GM21423 (cell line): ENCODE data around the gene TEC.
"Not testable (repeated sequence)": the region's sequence is repeated elsewhere in the genome, so short reads cannot be mapped to it uniquely, and the experiment has no call there.

Experiments
- ATAC-seq: cut with Tn5 transposase; IDR thresholded peaks from one replicate; pipeline ENCODE4 v1.9.1; 2021; ENCODE audit warnings: mild to moderate bottlenecking, moderate library complexity; ENCODE audit not compliant: unreplicated experiment

Gene TEC

DNA sequence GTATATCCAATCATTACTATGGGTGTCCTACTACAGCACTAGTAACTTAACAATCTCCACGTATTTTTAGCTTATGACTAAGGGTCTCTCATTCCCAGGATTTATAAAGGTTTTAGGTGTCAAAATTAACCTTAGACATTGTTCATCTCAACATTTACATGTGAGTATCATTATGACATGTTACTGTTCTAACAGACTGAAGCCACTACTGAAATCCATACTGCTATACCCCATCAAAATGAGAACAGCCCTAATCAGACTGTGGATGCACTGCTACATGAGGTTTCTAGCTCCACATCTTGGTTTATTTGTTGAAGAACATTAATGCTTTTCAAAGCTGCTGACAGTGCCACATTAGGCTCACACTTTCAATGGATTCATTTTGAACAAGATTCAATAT is 100.0 kb downstream of the TEC start:
- ATAC-seq: no peak

DNA sequence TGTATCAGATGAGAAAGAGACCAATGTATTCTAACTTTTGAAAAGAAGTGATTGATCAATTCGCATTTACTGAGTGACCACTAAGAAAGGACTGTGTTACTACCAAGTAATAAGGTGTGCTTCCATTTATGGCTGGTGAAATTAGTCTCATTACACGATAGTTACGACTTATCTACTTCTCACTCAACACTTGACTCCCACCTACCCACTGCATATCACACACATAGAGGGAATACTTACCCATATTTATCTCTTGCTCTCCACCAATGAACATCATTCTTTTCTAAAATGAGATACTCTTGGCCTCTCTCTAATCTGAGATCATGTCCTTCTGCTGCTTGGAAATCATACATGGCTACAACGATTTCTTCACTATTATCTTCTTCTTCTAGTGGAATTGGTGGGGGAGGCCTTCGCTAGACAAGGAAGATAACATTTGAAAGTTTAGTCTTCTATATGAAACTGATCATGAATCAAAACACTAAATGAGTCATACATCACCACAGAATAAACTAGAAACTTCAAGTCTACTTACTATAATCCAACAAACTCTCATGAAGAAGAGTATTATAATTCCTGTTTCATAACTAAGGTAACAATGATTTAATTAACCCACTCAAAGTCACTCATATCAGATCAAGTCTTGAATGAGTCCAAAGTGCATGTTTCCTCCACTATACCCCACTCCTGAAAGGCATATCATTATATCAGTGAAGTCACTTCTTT is 101.9 kb downstream of the TEC start:
- no peak for ATAC-seq

DNA sequence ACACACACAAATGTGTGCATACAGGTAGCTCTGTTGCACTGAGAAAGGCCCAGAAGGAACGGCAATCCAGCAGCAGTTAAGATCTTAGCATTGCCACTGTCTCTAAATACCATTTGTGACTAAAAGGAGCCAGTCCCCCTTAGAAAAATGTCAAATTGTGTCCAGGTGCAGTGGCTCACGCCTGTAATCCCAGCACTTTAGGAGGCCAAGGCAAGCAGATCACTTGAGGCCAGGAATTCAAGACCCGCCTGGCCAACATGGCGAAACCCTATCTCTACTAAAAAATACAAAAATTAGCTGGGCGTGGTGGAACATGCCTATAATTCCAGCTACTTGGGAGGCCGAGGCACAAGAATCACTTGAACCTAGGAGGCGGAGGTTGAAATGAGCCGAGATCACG is 105.1 kb downstream of the TEC start:
- not testable (repeated sequence) for ATAC-seq

DNA sequence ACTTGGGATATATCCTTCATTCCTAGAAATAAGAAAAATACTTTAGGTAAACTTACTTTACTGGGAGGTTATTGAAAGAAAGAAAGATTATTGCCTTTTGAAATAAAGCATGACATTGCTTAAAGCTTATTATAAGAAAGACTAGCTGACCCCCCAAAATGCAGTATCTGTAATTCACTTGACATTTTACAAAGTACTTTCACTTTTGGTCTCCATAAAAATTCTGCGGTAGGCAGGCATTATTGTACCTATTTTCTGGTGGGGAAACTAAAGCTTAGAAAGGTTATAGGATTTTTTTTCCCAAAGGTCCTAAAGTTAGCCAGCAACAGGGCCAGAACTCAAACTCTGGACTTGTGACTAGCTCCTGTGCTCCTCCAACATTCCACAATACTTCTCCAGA is 105.9 kb downstream of the TEC start:
- ATAC-seq: no peak

- no peak for ATAC-seq
Measured at GRCh38 chr4:48162162-48162561, 107.5 kb downstream of the TEC start.

DNA sequence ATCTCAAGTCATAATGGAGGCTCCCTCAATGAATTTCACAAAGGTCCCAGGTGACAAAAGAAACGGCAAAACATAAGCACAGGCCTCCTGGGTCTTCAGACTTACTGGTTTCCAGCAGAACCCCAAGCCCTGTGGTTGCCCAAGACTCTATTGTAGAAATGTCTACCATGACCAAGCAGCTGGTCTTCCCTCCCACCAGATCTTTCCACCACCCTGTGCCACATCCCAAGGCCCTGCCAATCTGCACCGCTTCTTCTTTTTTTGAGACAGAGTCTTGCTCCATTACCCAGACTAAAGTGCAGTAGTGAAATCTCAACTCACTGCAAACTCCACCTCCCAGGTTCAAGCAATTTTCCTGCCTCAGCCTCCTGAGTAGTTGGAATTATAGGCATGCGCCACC is 112.4 kb downstream of the TEC start:
- no peak for ATAC-seq

DNA sequence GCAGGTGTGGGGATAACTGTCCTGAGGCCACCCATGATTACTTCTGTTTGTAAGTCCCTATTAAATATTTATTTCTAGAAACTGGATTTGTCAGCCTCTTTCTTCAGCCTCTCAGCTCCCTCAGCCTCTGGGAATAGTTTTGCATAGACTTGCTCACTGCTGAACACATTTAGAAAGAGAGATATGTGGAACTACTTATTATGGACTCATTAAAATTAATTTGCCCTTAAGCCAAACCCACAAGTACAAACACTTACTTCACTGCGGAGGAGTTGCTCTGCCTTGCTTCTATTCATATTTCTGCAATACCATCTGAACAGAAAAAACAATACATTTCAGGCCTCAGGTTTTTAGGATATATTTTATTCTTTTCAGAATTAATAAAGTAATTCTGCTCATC is 113.2 kb downstream of the TEC start:
- no peak for ATAC-seq

- ATAC-seq: peak; percentile 64
Measured at GRCh38 chr4:48153791-48154550, 115.7 kb downstream of the TEC start.

GRCh38 chr4:48152259-48152658 is 117.4 kb downstream of the TEC start:
- no peak for ATAC-seq

DNA sequence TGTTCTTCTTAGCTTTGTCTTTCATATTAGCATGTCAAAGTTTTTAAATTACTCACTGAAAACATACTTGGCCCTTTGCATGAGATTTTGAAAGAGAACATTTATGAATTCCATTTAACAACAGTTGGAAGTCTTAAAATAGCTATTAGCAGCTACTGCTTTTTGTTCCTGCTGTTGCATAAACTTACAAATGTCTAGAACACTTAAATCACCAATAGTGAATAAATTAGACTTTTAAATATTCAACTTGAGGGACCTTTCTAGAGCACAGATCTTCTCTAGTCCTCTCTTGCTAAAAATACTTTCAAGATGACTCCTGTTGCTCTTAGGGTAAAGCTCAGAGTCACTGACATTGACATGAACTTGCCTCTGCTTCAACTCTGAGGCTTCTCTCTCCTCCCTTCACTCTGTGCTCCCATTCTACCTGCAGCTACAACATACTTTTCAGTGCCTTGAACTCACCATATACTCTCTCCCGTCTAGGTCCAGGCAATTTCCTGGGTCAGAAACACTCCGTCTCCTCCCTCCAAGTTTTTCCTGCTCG is 119.7 kb downstream of the TEC start:
- ATAC-seq: no peak

DNA sequence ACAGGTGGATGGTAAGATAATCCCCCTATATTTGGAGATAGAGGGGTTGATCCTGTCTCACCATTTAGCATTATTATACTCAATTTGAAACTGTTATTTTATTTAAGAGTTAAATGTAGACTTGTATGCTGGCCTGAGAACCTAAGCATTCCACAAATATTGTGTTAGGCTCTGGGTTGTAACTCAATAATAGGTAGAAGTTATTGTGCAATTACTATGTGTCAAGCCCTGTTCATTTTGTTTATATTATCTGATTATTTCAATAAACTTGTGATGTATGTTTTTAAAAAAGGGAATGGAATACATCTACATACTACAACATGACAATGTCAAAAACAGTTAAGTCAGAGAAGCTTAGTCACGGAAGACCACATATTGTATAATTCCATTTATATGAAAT is 122.0 kb downstream of the TEC start:
- ATAC-seq: no peak

- ATAC-seq: no peak
Measured at GRCh38 chr4:48141048-48141447, 128.6 kb downstream of the TEC start.

GRCh38 chr4:48139691-48140090 is 129.9 kb downstream of the TEC start:
- ATAC-seq: no peak

GRCh38 chr4:48138936-48139335 is 130.7 kb downstream of the TEC start:
- ATAC-seq: peak; percentile 90

- no peak for ATAC-seq
Measured at GRCh38 chr4:48138511-48138910, 131.1 kb downstream of the TEC start.

DNA sequence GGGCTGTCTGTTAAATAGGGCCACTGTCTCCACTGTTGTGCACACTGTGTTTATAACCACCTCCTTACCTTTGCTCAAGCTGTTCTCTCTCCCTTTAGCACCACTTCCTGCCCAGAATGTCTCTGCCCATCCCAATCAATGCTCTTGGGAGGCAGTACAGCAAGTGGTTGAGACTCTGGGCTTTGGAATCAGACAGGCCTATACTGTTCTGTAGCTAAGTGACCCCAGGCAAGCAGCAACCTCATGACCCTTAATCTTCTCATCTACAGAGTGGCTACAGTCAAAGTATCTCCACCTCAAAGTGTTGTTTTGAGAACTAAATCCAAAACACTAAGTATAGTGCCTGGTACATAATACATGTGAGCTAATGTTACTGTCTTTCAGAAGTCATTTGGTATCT is 131.8 kb downstream of the TEC start:
- ATAC-seq: no peak

DNA sequence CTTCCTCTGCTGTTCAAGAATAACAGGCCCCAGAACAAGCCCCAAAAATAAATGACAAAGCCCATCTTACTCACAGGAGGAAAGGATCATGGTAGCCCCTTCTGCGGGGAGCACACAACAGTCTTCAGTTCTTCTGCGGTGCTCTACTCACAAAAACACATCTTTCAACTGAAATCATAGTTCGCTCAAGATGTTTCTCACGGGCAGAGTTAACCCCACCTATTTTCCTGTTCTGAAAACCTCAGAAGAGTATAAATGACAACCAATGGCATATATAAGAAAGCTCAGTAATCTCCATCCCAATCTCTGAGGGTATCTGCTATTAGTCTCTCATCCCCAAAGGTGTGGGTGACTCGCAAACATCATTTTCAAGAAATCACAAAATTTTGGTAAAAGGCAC is 135.6 kb downstream of the TEC start, which contains the start of gene TXK:
Gene TXK, minus strand, starts transcription at position 170 of the 400 bp plus-strand sequence. Its CDS starts 80 bp downstream, at position 90.
- no peak for ATAC-seq

DNA sequence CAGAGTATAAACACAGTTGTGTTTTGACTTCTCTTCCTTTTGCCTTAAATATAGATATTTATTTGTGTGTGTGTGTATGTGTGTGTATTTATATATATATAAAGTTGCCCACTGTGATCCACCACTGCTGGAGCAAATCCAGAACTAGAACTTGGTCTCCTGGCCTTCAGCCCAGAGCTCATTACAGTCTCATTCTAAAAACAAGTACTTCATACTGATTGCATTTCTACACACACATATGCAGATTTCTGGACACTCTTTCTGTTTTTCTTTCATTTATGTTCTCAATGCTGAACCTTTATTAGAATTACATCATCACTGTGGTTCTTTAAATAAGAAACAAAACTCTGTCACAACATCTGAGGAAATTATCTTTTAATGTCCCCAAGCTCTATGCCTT is 136.0 kb downstream of the TEC start:
- ATAC-seq: no peak

GRCh38 chr4:48131736-48132135 is 137.9 kb downstream of the TEC start:
- no peak for ATAC-seq

- no peak for ATAC-seq
Measured at GRCh38 chr4:48130100-48130499, 139.5 kb downstream of the TEC start.

DNA sequence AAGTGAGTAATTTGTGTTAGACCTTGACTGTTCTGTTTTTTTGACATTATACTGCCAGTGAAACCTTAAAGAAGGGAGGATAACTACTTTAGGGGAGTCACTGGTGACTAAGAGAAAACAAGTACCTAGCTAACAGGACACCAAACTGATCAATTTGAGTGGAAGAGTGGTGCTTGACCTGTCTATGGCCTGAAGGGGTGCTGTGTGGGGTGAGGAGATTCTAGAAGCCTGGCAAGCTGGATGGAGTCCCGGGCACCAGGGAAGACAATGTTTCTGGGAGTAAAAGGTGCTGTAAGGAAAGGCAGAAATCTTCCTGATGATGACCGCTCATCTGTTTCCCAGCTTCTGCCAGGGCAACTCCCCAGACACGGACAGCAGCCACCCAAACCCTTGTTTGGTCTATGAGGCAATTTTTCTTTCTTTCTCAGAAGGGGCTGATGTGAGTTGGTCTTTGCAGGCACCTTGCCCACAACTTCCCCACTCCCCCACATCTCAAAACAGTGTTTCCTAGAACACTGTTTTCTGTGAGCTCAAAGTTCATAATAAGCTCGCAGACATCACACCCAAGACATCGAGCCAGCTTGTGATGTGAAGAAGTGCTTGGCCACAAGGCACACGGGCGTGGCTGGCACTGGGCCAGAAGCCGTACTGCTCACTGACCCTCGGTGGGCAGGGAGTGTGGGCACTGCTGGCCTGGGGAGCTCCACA is 140.2 kb downstream of the TEC start:
- ATAC-seq: no peak
